ENCODE results near the gene ATP2A2.
"Not testable (repeated sequence)": the region's sequence is repeated elsewhere in the genome, so short reads cannot be mapped to it uniquely, and the experiment has no call there.

Gene ATP2A2

GRCh38 chr12:110343736-110344555 lies 62.9 kb downstream of the ATP2A2 start:
- no peak for DNase-seq

GRCh38 chr12:110344657-110345056 lies 63.6 kb downstream of the ATP2A2 start:
- no peak for DNase-seq

GRCh38 chr12:110345176-110345661 lies 64.2 kb downstream of the ATP2A2 start:
- peak; percentile 27 for DNase-seq

- DNase-seq: no peak
These were observed 64.9 kb downstream of the ATP2A2 start for GRCh38 chr12:110345963-110346362.

- DNase-seq: no peak
These were observed 66.7 kb downstream of the ATP2A2 start for GRCh38 chr12:110347767-110348166.

GRCh38 chr12:110348431-110349059 lies 67.5 kb downstream of the ATP2A2 start:
- DNase-seq: no peak

GRCh38 chr12:110349096-110349495 lies 68.0 kb downstream of the ATP2A2 start:
- DNase-seq: no peak

GRCh38 chr12:110349514-110350151 lies 68.6 kb downstream of the ATP2A2 start:
- DNase-seq: no peak

GRCh38 chr12:110351119-110351518 lies 70.1 kb downstream of the ATP2A2 start:
- DNase-seq: no peak

- DNase-seq: no peak
These were observed 71.4 kb downstream of the ATP2A2 start for GRCh38 chr12:110352401-110352800.

- DNase-seq: no peak
These were observed 72.3 kb downstream of the ATP2A2 start for GRCh38 chr12:110353211-110353965.

- no peak for DNase-seq
These were observed 73.2 kb downstream of the ATP2A2 start for GRCh38 chr12:110354172-110354780.

- peak; percentile 4 for DNase-seq
These were observed 74.0 kb downstream of the ATP2A2 start for GRCh38 chr12:110355073-110355472.

GRCh38 chr12:110358384-110359097 lies 77.5 kb downstream of the ATP2A2 start:
- not testable (repeated sequence) for DNase-seq

GRCh38 chr12:110361216-110361615 lies 80.2 kb downstream of the ATP2A2 start:
- DNase-seq: no peak

- DNase-seq: no peak
These were observed 84.7 kb downstream of the ATP2A2 start for GRCh38 chr12:110365489-110366320.

- DNase-seq: no peak
These were observed 85.5 kb downstream of the ATP2A2 start for GRCh38 chr12:110366321-110367142.

- DNase-seq: no peak
These were observed 86.3 kb downstream of the ATP2A2 start for GRCh38 chr12:110367181-110367864.

GRCh38 chr12:110369992-110370391 lies 88.9 kb downstream of the ATP2A2 start:
- no peak for DNase-seq

All from NCI-H1048 (cell line).